ENCODE data around the gene DBF4.
"Not testable (repeated sequence)": the region's sequence is repeated elsewhere in the genome, so short reads cannot be mapped to it uniquely, and the experiment has no call there.

DNA sequence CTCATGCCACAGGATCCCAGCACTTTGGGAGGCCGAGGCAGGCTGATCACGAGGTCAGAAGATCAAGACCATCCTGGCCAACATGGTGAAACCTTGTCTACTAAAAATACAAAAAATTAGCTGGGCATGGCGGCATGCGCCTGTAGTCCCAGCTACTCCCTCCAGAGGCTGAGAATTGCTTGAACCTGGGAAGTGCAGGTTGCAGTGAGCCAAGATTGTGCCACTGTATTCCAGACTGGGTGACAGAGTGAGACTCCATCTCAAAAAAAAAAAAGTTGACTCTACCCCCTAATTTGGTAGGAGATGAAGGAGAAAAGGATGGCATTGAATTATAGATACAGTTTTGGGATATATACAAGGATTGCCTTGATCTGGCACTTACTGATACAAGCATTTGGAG, 32.5 kb downstream of the DBF4 start:
- TF ChIP-seq, protein P1, sequence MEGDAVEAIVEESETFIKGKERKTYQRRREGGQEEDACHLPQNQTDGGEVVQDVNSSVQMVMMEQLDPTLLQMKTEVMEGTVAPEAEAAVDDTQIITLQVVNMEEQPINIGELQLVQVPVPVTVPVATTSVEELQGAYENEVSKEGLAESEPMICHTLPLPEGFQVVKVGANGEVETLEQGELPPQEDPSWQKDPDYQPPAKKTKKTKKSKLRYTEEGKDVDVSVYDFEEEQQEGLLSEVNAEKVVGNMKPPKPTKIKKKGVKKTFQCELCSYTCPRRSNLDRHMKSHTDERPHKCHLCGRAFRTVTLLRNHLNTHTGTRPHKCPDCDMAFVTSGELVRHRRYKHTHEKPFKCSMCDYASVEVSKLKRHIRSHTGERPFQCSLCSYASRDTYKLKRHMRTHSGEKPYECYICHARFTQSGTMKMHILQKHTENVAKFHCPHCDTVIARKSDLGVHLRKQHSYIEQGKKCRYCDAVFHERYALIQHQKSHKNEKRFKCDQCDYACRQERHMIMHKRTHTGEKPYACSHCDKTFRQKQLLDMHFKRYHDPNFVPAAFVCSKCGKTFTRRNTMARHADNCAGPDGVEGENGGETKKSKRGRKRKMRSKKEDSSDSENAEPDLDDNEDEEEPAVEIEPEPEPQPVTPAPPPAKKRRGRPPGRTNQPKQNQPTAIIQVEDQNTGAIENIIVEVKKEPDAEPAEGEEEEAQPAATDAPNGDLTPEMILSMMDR (IDR thresholded peaks at IDR 0.05): not testable (repeated sequence)
- TF ChIP-seq POLR2A (IDR thresholded peaks at IDR 0.05): not testable (repeated sequence)

All from transverse colon (tissue), 3 donors.